Amniotic stem cell (primary cell): ENCODE measurements around the gene SLC35E4.
"Not testable (repeated sequence)": the region's sequence is repeated elsewhere in the genome, so short reads cannot be mapped to it uniquely, and the experiment has no call there.

Source experiments
- DNase-seq: peaks from one replicate; lab custom pipeline; 2025; lab: John Stamatoyannopoulos, UW

Gene SLC35E4, protein sequence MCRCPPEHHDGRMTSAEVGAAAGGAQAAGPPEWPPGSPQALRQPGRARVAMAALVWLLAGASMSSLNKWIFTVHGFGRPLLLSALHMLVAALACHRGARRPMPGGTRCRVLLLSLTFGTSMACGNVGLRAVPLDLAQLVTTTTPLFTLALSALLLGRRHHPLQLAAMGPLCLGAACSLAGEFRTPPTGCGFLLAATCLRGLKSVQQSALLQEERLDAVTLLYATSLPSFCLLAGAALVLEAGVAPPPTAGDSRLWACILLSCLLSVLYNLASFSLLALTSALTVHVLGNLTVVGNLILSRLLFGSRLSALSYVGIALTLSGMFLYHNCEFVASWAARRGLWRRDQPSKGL

DNA sequence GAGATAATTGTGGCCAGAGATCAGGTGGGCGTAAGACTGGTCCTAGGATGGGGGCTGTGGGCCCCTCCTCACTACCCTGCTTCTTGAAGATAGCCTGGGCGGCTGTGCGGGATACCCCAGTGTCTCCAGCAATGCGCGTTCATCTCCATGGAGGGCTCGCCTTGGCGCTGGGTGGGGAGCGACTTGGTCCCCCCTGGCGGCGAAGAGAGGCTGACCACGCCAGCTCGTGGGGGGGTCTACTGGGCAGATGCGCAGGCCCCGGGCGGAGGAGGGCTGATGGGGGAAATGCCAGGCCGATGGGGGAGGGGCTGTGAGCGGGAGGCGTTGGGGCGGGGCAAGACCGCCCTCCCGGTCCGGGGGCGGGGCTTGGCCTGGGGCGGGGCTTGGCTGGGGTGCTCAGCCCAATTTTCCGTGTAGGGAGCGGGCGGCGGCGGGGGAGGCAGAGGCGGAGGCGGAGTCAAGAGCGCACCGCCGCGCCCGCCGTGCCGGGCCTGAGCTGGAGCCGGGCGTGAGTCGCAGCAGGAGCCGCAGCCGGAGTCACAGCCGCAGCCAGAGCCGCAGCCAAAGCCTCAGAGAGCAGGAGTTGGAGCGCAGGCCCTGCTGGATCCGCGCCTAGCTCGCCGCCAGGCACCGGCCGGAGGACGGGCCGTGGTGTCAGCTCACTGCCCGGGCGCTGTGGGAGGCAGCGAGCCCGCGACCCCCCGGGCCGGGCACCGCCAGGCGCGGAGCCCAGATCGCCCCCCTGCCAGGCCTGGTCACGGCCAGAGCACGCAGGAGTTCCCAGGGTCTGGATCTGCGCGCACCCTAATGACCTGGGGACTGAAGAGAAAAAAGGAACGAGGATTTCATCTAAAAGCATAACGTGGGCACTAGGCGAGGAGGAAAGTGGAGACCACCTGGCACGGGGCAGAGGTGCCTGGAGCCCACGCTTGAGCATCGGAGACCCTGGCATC, at the start of gene SLC35E4:
TSS of gene SLC35E4 (plus strand) at position 509 of the 953 bp plus-strand sequence. CDS start 670 bp downstream, outside the sequence.
- peak; percentile 65 for DNase-seq

DNA sequence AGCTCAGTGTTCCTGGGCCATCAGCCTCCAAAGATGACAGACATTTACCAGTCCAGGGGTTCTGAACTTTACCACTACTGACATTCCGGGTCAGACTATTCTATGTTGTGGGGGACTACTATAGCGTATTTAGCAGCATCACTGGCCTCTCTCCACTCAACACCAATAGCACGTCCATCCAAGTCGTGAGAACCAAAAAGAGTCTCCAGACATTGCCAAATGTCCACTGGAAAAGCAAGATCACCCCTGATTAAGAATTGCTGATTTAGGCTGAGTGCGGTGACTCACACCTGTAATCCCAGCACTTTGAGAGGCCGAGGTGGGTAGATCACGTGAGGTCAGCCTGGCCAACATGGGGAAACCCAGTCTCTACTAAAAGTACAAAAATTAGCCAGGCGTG, 49.2 kb upstream of the SLC35E4 start:
- no peak for DNase-seq

DNA sequence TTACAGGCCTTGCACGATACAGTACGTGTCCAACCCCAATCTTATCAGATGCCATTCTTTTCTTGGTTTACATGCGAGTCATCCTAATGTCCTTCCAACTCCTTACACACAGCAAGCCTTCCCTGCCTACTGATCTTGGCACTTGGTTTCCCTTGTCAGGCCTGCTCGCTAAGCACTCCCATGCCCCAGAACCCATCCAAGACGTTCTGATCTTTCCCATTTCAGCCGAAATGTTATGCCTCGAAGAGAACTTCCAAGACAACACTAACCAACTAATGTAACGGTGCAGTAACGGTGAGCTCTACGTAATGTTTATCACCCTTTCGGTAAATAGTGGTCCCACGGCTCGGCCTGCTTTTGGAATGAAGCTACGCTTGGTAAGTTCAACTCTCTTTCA, 44.4 kb upstream of the SLC35E4 start:
- DNase-seq = no peak

DNA sequence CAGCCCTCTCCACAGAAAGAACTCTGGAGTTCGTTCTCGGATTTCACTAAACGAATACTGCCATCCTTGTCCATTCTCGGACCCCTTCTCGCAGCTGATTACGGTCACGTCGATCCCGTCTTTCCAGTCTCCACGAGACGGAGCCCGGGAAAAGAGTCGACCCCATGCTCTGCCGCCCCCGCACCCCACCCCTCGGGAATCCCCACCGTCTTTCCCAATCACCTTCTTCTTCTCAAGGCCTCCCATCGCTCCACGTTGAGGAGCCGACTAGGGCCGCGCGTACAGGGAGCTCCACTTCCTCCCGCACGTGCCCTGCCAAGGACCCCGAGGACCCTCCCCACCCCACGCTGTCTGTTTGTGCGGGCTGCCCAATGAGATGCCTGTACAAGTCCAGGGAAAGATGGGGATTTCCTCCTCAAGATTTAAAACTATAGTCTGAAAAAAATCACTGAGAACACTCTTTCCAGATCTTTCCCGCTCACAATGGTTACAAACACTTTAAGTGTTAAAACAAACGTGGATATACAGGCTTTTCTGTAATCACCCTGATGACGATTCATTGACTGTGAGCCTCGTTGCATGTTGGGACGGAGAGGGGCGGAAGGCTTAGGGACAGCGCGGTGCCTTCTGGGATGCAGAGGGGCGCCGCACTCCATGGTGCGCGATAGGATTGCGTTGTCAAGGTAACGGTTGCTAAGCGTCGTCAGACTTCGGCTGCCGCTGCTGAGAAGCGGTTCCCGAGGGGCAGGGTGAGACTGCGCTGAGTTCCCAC, 43.8 kb upstream of the SLC35E4 start, which contains the start of gene PES1:
TSS of gene PES1 (minus strand) at position 323 of the 772 bp plus-strand sequence. CDS start at position 246, 77 bp downstream.
- peak; percentile 97 for DNase-seq

DNA sequence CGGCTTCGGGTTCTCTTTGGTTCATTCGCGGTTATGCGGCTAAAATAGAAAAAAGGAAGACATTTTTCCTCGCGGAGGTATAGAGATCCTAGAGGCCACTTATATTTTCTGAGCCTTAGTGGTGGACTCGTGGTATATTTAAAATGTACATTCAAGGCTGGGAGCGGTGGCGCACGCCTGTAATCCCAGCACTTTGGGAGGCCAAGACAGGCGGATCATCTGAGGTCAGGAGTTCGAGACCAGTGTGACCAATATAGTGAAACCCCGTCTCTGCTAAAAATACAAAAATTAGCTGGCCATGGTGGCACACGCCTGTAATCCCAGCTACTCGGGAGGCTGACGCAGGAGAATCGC, 43.2 kb upstream of the SLC35E4 start:
- not testable (repeated sequence) for DNase-seq

DNA sequence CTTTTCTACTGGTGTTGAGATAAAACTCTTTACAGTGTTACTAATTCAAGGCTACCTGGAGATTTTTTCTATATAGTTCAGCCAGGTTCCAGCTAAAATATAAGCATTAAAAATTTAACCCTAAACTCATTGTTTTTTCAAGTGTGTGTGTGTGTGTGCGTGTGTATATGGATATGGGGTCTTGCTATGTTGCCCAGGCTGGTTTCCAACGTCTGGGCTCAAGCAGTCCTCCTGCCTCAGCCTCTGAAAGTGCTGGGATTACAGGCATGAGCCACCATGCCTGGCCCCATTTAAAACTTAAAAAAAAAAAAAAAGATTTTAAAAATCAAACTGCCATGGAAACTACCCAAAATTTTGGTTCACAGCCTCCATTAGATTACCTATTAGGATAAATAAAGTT, 39.4 kb upstream of the SLC35E4 start:
- DNase-seq = no peak

DNA sequence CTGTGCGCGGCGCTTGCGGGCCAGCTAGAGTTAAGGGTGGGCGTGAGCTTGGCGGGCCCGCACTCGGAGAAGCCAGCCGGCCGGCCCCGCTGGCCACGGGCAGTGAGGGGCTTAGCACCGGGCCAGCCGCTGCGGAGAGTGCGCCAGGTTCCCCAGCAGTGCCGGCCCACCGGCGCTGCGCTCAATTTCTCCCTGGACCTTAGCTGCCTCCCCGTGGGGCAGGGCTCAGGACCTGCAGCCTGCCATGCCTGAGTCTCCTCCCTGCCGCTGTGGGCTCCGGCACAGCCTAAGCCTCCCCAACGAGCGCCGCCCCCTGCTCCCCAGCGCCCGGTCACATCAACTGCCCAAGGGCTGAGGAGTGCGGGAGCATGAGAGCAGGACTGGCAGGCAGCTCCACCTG, 38.7 kb upstream of the SLC35E4 start:
- DNase-seq = no peak

DNA sequence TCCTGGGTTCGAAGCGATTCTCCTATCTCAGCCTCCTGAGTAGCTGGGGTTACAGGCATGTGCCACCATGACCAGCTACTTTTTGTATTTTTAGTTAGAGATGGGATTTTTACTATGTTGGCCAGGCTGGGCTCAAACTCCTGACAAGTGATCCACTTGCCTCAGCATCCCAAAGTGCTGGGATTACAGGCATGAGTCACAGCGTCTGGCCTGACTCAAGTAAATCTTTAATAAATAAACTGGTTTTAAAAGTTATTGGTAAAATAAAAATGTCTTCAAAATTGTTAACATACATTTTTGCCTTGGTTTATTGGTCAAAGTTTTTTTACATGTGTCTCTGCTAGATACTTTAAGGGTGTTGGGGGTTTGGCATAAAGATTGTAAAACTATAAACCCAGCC, 36.6 kb upstream of the SLC35E4 start:
- no peak for DNase-seq

DNA sequence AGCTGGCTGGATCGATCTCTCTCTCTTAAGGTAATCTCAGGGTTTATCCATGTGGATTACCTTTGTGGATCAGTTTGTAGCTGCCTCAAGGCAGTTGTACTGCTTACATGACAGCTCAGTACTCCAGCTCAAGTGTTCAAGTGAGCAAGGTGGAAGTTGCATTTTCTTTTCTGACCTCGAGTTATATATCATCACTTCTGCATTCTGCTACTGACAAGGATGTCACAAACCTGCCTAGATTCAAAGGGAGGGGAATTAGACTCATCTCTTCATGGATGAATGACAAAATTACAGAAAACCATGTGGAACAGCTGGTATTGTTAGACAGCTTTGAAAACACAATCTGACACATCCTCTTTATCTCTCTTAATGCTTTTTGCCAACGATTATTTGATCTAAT, 34.7 kb upstream of the SLC35E4 start:
- no peak for DNase-seq

DNA sequence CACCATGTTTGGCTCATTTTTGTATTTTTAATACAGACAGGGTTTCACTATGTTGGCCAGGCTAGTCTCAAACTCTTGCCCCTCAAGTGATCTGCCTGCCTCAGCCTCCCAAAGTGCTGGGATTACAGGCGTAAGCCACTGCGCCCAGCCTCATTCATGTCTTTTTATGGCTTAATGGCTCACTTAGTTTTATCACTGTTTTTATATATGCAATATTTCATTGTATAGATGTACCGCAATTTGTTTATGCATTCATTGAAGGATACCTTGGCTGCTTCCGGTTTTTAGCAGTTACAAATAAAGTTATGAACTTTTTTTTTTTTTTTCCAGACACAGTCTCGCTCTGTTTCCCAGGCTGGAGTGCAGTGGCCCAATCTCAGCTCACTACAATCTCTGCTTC, 34.1 kb upstream of the SLC35E4 start:
- no peak for DNase-seq

DNA sequence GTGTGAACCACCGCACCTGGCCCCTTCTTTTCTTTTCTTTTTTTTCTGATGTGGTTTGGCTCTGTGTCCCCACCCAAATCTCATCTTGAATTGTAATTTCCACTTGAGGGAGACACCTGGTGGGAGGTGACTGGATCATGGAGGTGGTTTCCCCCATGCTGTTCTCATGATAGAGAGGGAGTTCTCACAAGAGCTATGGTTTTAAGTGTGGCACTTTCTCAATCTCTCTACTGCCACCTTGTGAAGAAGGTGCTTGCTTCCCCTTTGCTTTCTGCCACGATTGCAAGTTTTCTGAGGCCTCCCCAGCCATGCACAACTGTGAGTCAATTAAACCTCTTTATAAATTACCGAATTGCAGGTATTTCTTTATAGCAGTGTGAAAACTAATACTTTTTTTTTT, 33.5 kb upstream of the SLC35E4 start:
- no peak for DNase-seq

DNA sequence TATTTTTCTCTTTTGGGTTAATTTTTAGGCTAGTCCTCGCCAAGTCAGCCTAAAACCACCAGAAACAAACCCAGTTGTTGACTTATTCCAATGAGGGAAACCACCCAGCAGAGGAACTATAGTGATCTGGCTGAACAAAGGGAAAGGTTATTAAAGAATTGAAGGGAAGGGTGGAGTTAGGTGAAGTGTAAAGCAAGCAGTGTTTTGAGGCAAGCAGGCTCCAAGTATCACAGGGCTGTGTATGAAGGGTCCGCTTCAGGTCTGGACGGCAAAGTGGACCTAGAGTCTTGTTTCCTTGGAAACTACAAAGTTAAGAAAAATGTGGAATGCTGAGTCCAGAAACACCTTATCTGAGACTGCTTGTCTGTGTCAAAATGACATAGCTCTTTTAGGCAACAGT, 31.8 kb upstream of the SLC35E4 start:
- DNase-seq = no peak

DNA sequence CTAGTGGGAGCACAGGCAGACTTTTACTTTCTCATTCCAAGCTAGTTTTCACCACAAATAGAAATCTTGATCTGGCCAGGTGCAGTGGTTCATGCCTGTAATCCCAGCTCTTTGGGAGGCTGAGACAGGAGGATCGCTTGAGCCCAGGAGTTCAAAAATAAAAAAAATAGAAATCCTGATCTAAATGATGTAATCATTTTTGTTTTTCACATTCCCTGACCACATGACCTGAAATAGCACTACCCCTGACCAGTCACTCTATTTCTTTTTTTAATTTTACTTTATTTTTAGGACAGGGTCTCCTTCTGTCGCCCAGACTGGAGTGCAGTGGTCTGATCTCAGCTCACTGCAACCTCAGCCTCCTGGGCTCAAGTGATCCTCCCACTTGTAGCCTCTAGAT, 30.9 kb upstream of the SLC35E4 start:
- no peak for DNase-seq

DNA sequence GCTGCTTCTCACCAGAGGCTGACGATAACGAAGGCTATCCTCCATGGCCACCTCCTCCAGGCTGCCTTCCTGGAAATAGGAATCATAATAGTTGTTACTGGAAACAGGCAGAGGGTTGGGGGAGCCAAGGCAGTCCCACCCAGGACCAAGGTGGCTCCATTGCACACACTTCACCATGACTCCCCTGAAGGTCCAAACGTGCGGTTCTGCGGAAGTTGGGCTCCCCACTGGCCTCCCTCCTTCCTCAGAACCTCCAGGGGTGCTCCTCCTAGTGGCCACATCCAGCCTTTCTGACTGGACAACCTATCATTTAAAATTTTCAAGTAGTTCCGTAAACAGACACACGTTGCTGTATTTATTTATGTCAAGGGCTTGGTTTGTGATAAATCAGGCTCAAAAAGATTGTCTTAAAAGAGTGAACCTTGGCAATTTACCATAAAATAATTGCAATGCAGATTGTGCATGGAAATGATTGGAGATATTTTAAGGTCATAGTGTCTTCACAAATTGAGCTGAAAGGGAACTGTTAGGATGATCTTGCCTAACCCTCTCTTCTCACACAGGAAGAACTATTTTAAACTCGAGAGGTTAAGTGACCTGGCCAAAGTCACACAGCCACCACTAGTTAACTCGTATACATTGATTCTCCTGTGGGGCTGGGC, 30.0 kb upstream of the SLC35E4 start:
- no peak for DNase-seq

DNA sequence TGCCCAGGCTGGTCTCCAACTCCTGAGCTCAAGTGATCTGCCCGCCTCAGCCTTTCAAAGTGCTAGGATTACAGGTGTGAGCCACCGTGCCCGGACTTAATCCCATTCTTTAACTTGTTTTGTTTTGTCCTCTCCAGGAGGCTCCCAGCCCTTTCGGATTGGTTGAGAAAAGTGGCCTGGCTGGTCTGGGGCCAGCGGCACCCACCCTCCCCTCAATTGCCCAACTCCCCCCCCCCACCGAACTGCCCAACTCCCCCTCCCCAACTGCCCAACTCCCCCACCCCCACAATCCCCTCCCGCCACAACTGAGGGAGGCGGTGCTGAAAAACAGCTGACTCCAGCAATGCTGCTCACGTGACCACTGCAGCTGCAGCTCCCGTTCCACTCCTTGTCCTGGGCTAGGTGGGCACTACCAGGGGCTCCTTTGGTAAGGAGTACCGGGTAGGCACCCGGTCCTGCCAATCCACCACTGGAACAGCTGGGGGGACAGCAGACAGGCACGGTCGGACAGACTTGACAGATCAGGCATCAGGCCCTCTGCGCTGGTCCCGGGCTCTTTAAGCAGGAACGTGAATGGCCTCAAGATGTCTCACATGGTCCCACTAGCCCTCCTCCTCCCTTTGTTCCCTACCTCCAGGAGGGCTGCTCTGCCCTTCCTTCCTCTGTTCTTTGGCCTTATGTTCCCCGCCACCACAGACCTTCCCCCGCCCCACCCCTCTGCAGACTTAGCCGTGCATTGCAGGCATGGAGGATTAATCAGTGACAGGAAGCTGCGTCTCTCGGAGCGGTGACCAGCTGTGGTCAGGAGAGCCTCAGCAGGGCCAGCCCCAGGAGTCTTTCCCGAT, 28.9 kb upstream of the SLC35E4 start, which contains the start of gene TCN2:
TSS of gene TCN2 (plus strand) at position 720 of the 845 bp plus-strand sequence. CDS start 158 bp downstream, outside the sequence.
- no peak for DNase-seq

DNA sequence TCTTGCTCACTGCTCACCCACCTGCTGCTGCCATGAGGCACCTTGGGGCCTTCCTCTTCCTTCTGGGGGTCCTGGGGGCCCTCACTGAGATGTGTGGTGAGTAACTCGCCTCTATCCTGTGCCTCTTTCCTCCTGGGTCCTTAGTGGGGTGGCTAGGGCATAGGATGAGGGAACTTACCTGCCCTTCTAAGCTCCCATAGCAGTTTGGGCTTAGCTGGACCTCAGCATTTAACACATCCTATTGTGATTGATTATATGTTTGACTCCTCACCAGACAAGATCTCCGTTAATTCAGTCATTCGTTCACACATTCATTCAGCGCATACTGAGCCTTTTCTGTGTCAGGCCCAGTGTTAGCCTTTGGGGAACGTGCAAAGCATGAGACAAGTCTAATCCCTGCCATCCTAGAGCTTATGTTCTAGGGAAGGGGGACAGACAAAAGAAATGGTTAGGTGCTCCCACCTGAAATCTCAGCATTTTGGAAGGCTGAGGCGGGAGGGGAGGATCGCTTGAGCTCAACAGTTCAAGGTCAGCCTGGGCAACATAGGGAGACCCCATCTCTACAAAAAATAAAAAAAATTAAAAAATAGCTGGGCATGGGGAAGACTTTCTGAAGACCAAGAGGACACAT, 28.2 kb upstream of the SLC35E4 start:
- DNase-seq = no peak

DNA sequence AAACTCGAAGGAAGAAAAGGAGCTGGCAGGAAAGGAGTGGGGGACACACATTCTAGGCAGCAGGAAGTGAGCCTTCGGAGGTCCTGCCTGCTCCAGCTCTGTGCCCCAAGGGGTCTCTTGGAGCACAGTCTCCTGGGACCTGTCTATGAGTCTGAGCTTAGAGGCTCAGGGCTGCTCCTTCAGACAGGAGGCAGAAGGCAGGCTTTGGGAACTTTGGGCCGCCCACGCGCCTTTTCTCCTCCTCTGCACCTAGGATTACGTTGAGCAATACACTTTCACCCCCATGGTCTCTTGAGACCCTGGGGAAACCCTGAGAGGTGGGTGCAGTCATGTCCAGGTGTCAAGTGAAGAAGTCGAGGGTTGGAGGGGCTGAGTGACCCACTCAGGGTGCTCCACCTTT, 27.6 kb upstream of the SLC35E4 start:
- DNase-seq = no peak

DNA sequence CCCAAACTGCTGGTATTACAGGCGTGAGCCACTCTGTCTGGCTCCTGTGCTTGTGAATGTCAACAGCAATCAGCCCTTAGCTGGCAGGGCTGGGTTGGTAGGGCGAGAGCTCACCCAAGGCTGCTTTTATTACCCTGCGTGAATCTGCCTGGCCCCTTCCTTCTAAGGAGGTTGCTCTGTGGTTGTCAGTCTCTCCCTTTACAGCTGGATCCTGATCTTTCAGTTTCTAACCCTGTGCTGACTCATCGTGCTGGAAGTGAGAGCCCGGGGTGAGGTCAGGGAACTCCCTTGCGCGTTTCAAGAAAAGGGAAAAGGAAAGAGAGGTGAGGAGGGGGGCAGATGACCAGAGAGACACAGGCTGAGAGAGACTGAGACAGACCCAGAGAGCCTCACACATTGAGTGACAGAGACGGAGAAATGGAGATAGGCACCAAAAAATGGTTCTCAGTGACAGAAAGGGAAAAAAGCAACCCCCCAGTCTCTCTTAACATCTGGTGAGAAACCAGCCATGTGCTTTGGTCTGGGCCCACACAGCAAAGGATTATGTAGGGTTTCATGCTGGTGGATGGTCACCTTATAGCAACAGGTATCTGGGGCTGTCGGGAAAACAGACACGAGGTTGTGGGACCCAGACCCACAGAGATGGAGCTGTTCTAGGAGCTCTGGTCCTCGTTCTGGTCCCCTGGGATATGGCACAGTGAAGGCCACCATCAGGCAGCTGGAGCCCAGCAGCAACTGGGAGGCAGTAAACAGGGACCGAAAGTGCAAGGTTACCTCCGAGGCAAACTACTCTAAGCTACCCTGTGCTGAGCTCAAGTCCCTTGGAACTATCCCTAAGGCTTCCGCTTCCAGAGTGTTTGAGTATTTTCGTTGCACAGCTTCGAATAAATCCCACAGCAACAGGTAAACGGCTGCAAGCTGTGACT, 26.1 kb upstream of the SLC35E4 start:
- DNase-seq = peak; percentile 60

DNA sequence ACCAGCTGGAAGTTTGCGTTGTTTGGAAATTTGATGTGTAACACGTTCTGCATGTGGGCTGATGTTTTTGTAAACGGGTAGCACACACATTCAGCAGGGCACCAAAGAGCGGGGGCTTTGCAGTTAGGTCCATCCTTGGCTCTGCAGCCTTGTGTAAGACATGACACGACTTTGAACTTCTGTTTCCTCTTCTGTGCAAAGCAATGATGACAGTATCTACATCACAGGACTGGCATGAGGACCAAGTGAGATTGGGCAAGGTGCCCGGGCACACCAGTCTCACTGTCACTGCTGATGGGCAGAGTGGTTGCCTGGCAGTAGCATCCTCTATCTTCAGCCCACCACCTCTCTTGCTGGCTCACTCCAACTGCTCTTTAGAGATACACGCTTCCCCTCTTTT, 25.3 kb upstream of the SLC35E4 start:
- no peak for DNase-seq
